ENCODE data around the gene MFAP3. TPM values are rescaled to one million over a fixed set of nuclear protein-coding genes. Genes with fewer than 3 reads are reported as not detected.

Gene MFAP3
- polyA plus RNA-seq, 1 donor from 2014 or later: 103 TPM

- Histone ChIP-seq H2AFZ (ENCODE audit: low read depth, low read length) (no peak overlapping the region), H3F3A (ENCODE audit: insufficient read depth, low read length, poor library complexity, severe bottlenecking) (peaks cover 5% of the 10 kb centered on the region), H3K79me2 (replicated peaks; ENCODE audit: insufficient read depth, low read length) (no peaks in the 10 kb centered on the region), H3K27me3 (ENCODE audit: insufficient read depth, low read depth, low read length) (no peaks in the 10 kb centered on the region), H3K36me3 (ENCODE audit: insufficient read depth, low read length) (no peaks in the 10 kb centered on the region), H3K9ac (ENCODE audit: low read length) (no peak overlapping the region), H3K27ac (ENCODE audit: low read length) (peak overlapping the region; percentile 82), H4K20me1 (ENCODE audit: insufficient read depth) (no peaks in the 10 kb centered on the region), H3K4me2 (ENCODE audit: low read length) (no peak overlapping the region), H3K9me3 (ENCODE audit: low read length) (no peaks in the 10 kb centered on the region), H3K4me3 (ENCODE audit: low read length) (no peak overlapping the region), H3K9me2 (ENCODE audit: insufficient read depth, low read length) (no peaks in the 10 kb centered on the region)
- TF ChIP-seq EZH2 (IDR thresholded peaks at IDR 0.05; ENCODE audit: borderline replicate concordance, insufficient read depth, low read length, poor library complexity, severe bottlenecking) (no peak), MXI1 (conservative IDR thresholded peaks at IDR 0.05; ENCODE audit: poor library complexity, severe bottlenecking) (no peak)
These were observed 47.4 kb downstream of the MFAP3 start for GRCh38 chr5:154086146-154086545.

- Histone ChIP-seq H3K27me3 (ENCODE audit: insufficient read depth, low read depth, low read length) (no peaks in the 10 kb centered on the region), H3K79me2 (replicated peaks; ENCODE audit: insufficient read depth, low read length) (no peaks in the 10 kb centered on the region), H3K4me2 (ENCODE audit: low read length) (no peak overlapping the region), H3K9me3 (ENCODE audit: low read length) (no peaks in the 10 kb centered on the region), H3K4me3 (ENCODE audit: low read length) (peak overlapping the region; percentile 32), H3K27ac (ENCODE audit: low read length) (peak overlapping the region; percentile 82), H2AFZ (ENCODE audit: low read depth, low read length) (no peak overlapping the region), H3F3A (ENCODE audit: insufficient read depth, low read length, poor library complexity, severe bottlenecking) (peaks cover 5% of the 10 kb centered on the region), H3K36me3 (ENCODE audit: insufficient read depth, low read length) (no peaks in the 10 kb centered on the region), H3K9ac (ENCODE audit: low read length) (no peak overlapping the region), H3K9me2 (ENCODE audit: insufficient read depth, low read length) (no peaks in the 10 kb centered on the region), H4K20me1 (ENCODE audit: insufficient read depth) (no peaks in the 10 kb centered on the region)
- TF ChIP-seq, protein P1, sequence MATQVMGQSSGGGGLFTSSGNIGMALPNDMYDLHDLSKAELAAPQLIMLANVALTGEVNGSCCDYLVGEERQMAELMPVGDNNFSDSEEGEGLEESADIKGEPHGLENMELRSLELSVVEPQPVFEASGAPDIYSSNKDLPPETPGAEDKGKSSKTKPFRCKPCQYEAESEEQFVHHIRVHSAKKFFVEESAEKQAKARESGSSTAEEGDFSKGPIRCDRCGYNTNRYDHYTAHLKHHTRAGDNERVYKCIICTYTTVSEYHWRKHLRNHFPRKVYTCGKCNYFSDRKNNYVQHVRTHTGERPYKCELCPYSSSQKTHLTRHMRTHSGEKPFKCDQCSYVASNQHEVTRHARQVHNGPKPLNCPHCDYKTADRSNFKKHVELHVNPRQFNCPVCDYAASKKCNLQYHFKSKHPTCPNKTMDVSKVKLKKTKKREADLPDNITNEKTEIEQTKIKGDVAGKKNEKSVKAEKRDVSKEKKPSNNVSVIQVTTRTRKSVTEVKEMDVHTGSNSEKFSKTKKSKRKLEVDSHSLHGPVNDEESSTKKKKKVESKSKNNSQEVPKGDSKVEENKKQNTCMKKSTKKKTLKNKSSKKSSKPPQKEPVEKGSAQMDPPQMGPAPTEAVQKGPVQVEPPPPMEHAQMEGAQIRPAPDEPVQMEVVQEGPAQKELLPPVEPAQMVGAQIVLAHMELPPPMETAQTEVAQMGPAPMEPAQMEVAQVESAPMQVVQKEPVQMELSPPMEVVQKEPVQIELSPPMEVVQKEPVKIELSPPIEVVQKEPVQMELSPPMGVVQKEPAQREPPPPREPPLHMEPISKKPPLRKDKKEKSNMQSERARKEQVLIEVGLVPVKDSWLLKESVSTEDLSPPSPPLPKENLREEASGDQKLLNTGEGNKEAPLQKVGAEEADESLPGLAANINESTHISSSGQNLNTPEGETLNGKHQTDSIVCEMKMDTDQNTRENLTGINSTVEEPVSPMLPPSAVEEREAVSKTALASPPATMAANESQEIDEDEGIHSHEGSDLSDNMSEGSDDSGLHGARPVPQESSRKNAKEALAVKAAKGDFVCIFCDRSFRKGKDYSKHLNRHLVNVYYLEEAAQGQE (IDR thresholded peaks at IDR 0.05; ENCODE audit: borderline replicate concordance): no peak
- TF ChIP-seq TAF1 (IDR thresholded peaks at IDR 0.05; ENCODE audit: low read depth) (no peak), EZH2 (IDR thresholded peaks at IDR 0.05; ENCODE audit: borderline replicate concordance, insufficient read depth, low read length, poor library complexity, severe bottlenecking) (no peak), EP300 (conservative IDR thresholded peaks at IDR 0.05; ENCODE audit: poor library complexity, severe bottlenecking) (no peak), POLR2AphosphoS5 (IDR thresholded peaks at IDR 0.05) (no peak)
- TF ChIP-seq, protein P2, sequence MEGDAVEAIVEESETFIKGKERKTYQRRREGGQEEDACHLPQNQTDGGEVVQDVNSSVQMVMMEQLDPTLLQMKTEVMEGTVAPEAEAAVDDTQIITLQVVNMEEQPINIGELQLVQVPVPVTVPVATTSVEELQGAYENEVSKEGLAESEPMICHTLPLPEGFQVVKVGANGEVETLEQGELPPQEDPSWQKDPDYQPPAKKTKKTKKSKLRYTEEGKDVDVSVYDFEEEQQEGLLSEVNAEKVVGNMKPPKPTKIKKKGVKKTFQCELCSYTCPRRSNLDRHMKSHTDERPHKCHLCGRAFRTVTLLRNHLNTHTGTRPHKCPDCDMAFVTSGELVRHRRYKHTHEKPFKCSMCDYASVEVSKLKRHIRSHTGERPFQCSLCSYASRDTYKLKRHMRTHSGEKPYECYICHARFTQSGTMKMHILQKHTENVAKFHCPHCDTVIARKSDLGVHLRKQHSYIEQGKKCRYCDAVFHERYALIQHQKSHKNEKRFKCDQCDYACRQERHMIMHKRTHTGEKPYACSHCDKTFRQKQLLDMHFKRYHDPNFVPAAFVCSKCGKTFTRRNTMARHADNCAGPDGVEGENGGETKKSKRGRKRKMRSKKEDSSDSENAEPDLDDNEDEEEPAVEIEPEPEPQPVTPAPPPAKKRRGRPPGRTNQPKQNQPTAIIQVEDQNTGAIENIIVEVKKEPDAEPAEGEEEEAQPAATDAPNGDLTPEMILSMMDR (IDR thresholded peaks at IDR 0.05; ENCODE audit: poor library complexity, severe bottlenecking): no peak
These were observed 47.9 kb downstream of the MFAP3 start for GRCh38 chr5:154086641-154087040.

DNA sequence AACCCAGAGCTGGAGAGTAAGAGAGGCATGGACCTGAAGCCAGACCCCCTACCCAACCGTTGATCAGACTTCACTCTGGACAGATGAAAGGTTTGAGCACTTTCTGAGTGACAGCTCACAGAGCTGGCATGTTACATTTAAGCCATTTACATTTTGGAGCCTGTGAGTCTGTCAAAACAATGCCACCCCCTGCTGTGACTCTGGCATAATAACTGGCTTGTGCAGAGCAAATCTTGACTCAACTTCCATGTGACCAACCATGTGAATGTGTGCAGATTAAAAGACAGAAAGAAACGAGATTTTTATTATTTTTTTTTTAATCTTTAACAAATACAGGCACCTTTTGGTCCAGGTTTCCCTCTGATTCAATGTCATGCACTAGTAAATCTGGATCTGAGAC is 48.5 kb downstream of the MFAP3 start:
- no peaks in the 10 kb centered on the region for H3K27me3 ChIP-seq (ENCODE audit: insufficient read depth, low read depth, low read length)
- peaks cover 5% of the 10 kb centered on the region for H3F3A ChIP-seq (ENCODE audit: insufficient read depth, low read length, poor library complexity, severe bottlenecking)
- H3K27ac ChIP-seq (ENCODE audit: low read length): peak overlapping the region; percentile 82
- no peaks in the 10 kb centered on the region for H3K79me2 ChIP-seq (replicated peaks; ENCODE audit: insufficient read depth, low read length)
- no peaks in the 10 kb centered on the region for H3K36me3 ChIP-seq (ENCODE audit: insufficient read depth, low read length)
- peak overlapping the region; percentile 35 for H3K4me2 ChIP-seq (ENCODE audit: low read length)
- H4K20me1 ChIP-seq (ENCODE audit: insufficient read depth): no peaks in the 10 kb centered on the region
- H3K9me3 ChIP-seq (ENCODE audit: low read length): no peaks in the 10 kb centered on the region
- H3K9ac ChIP-seq (ENCODE audit: low read length): peak overlapping the region; percentile 24
- H2AFZ ChIP-seq (ENCODE audit: low read depth, low read length): no peak overlapping the region
- no peaks in the 10 kb centered on the region for H3K9me2 ChIP-seq (ENCODE audit: insufficient read depth, low read length)
- TF ChIP-seq RAD21 (conservative IDR thresholded peaks at IDR 0.05): no peak
- peak; percentile 98 for TF ChIP-seq EP300 (conservative IDR thresholded peaks at IDR 0.05; ENCODE audit: poor library complexity, severe bottlenecking)
- no peak for TF ChIP-seq SMC3 (conservative IDR thresholded peaks at IDR 0.05; ENCODE audit: poor library complexity)
- peak; percentile 96 for TF ChIP-seq POLR2AphosphoS5 (IDR thresholded peaks at IDR 0.05)
- TF ChIP-seq, protein P1 (IDR thresholded peaks at IDR 0.05; ENCODE audit: borderline replicate concordance): no peak
- peak overlapping the region; percentile 32 for H3K4me3 ChIP-seq (ENCODE audit: low read length)

Measured in neural cell (in vitro differentiated cells).